ENCODE data around the gene CACNA2D1.
A peak's percentile ranks its signal among the peaks of the same experiment; 100 is the strongest.

CACNA2D1 gene

DNA sequence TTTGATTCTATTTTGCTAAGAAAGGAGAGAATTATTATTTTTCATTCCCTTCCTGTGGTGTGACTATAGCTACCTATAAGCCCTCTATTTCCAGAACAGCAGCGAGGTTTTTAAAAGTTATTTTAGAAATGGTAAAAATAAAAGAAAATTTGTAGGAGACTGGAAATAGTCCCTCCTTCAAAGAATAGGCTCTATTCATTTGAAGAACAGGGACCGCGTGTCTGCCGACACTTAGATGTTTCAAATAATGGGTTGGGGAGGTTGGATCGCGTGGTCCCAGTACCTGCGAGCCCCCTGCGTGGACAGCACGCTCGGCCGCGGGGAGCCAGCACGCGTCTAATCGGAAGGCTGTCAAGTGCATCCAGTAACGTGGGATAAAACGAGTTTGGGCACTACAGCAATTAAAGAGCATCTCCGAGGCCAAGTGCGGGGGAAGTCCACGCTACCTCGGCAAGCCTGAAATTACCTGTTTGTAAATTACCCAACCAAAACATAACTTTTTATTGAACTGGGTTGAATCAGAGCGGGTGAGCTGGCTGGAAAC, 1.0 kb downstream of the CACNA2D1 start:
- H3K23ac ChIP-seq (ENCODE audit: low read length in 2 of 2) = peak overlapping the region in 1 of 2 experiments; percentile 89
- H4K8ac ChIP-seq (ENCODE audit: low read length) = peak overlapping the region; percentile 69
- H3K4ac ChIP-seq (ENCODE audit: low read depth in 1 of 2, low read length in 2 of 2) = peak overlapping the region in 1 of 2 experiments; percentile 8
- peak overlapping the region; percentile 63 for H2AFZ ChIP-seq (ENCODE audit: low read depth, low read length)
- no peak overlapping the region for H2AK5ac ChIP-seq (ENCODE audit: low read length, severe bottlenecking)
- peak overlapping the region; percentile 98 for H3K4me2 ChIP-seq (ENCODE audit: low read length, poor library complexity, severe bottlenecking)
- H2BK120ac ChIP-seq (ENCODE audit: low read depth, low read length) = no peak overlapping the region
- H3K18ac ChIP-seq (ENCODE audit: low read depth in 1 of 2, low read length in 2 of 2) = peak overlapping the region; percentile 99 to 100
- H3K14ac ChIP-seq (ENCODE audit: low read length in 2 of 2) = peak overlapping the region in 1 of 2 experiments; percentile 26
- H2BK5ac ChIP-seq (ENCODE audit: low read depth, low read length, poor library complexity, severe bottlenecking) = no peak overlapping the region
- no peaks in the 10 kb centered on the region for H3K36me3 ChIP-seq (ENCODE audit: control insufficient read depth in 1 of 2, insufficient read depth in 2 of 2, low read depth in 1 of 2, low read length in 2 of 2)
- peak; percentile 49 for DNase-seq
- under 1% methylated on average over 21 of the region's 22 CpGs for WGBS
- H2BK15ac ChIP-seq (ENCODE audit: low read depth, poor library complexity, severe bottlenecking) = no peak overlapping the region
- no peaks in the 10 kb centered on the region for H3K9me3 ChIP-seq (ENCODE audit: control insufficient read depth, low read length)
- peak overlapping the region; percentile 92 for H3K9ac ChIP-seq (ENCODE audit: low read length)
- H3K79me1 ChIP-seq (replicated peaks; ENCODE audit: low read length, poor library complexity, severe bottlenecking) = peaks cover 10% of the 10 kb centered on the region
- H3K4me3 ChIP-seq (ENCODE audit: insufficient read depth in 1 of 2, low read depth in 1 of 2, low read length in 2 of 2) = peak overlapping the region; percentile 90 to 93
- H3K4me1 ChIP-seq (ENCODE audit: control insufficient read depth, insufficient read depth, low read depth, low read length) = peaks cover 8% of the 10 kb centered on the region
- H3K27ac ChIP-seq (ENCODE audit: low read length, poor library complexity, severe bottlenecking) = no peak overlapping the region
- peak overlapping the region in 1 of 2 experiments; percentile 51 for H2BK12ac ChIP-seq (ENCODE audit: low read length in 2 of 2)
- H3K27me3 ChIP-seq (ENCODE audit: control insufficient read depth in 1 of 2, insufficient read depth in 1 of 2, low read length in 2 of 2) = no peaks in the 10 kb centered on the region
- H4K91ac ChIP-seq (ENCODE audit: low read length) = peak overlapping the region; percentile 50

DNA sequence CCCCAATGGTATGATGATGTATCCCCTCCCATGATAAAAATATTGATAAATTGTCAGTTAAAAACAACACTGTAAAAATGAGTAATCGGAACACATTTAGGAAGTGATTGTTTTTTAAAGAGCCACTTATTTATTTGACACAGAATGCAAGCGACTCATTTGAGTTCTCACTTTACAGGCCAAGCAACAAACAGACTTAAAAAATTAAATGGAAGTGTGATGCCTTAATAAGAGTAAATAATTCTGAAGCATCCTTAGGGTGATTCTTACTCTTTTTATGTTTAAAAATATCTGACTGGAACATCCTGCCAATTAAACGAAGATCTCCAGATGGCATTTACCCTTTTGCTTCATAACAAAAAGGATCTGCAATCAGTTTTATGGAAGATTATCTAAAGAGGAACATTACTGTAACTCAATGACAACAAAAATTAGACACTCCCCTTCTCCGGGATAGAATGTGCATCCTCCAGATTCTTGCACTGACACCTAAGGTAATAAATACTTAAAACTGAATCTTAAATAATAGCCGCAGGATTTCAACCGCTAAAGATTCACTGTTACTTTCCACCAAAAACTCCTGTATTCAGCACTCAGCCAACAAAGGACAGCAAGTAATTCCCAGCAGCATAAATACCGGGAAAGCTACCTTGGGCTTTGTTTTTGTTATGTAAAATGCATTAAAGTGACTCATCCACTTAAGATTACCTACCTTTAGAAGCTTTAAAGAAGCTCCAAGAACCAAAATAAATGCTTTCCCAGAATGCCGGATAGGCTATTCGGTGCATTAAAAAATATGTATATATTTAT, 1.7 kb downstream of the CACNA2D1 start:
- Histone ChIP-seq H3K4me2 (ENCODE audit: low read length, poor library complexity, severe bottlenecking) (peak overlapping the region; percentile 53), H3K9ac (ENCODE audit: low read length) (peak overlapping the region; percentile 92), H3K27me3 (ENCODE audit: control insufficient read depth in 1 of 2, insufficient read depth in 1 of 2, low read length in 2 of 2) (no peaks in the 10 kb centered on the region), H3K4me3 (ENCODE audit: insufficient read depth in 1 of 2, low read depth in 1 of 2, low read length in 2 of 2) (peak overlapping the region in 1 of 2 experiments; percentile 93), H2BK120ac (ENCODE audit: low read depth, low read length) (no peak overlapping the region), H3K27ac (ENCODE audit: low read length, poor library complexity, severe bottlenecking) (no peak overlapping the region), H2AK5ac (ENCODE audit: low read length, severe bottlenecking) (no peak overlapping the region), H2BK12ac (ENCODE audit: low read length in 2 of 2) (no peak overlapping the region), H3K79me1 (replicated peaks; ENCODE audit: low read length, poor library complexity, severe bottlenecking) (peaks cover 10% of the 10 kb centered on the region), H2BK15ac (ENCODE audit: low read depth, poor library complexity, severe bottlenecking) (no peak overlapping the region), H4K91ac (ENCODE audit: low read length) (no peak overlapping the region), H3K23ac (ENCODE audit: low read length in 2 of 2) (no peak overlapping the region), H3K4me1 (ENCODE audit: control insufficient read depth, insufficient read depth, low read depth, low read length) (peaks cover 8% of the 10 kb centered on the region), H4K8ac (ENCODE audit: low read length) (no peak overlapping the region), H3K14ac (ENCODE audit: low read length in 2 of 2) (no peak overlapping the region), H2AFZ (ENCODE audit: low read depth, low read length) (no peak overlapping the region), H3K36me3 (ENCODE audit: control insufficient read depth in 1 of 2, insufficient read depth in 2 of 2, low read depth in 1 of 2, low read length in 2 of 2) (no peaks in the 10 kb centered on the region), H3K4ac (ENCODE audit: low read depth in 1 of 2, low read length in 2 of 2) (no peak overlapping the region), H3K18ac (ENCODE audit: low read depth in 1 of 2, low read length in 2 of 2) (no peak overlapping the region), H2BK5ac (ENCODE audit: low read depth, low read length, poor library complexity, severe bottlenecking) (no peak overlapping the region), H3K9me3 (ENCODE audit: control insufficient read depth, low read length) (no peaks in the 10 kb centered on the region)
- DNase-seq = peak; percentile 41
- 15% methylated on average over 5 of the region's 9 CpGs for WGBS

DNA sequence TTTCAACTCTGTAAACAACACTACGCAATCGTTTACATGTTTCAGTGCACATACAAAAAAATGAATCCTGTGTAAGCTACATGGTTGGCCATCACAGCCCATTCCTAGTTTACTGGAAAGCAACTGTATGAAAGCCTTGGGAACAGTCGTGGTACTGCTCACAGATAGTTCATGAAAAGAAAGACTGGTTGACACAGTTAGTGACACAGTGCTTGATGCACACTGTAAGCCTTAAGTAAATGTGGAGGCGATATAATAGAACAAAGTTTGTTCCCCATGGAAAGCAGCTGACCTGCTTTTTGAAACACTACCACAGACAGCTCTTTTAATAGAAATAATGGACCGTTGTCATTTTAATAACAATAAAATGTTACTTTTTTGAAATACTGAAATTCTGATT, 5.1 kb downstream of the CACNA2D1 start:
- Histone ChIP-seq H2BK15ac (ENCODE audit: low read depth, poor library complexity, severe bottlenecking) (no peak overlapping the region), H3K27ac (ENCODE audit: low read length, poor library complexity, severe bottlenecking) (no peak overlapping the region), H3K9me3 (ENCODE audit: control insufficient read depth, low read length) (no peaks in the 10 kb centered on the region), H3K9ac (ENCODE audit: low read length) (no peak overlapping the region), H3K14ac (ENCODE audit: low read length in 2 of 2) (no peak overlapping the region), H3K4ac (ENCODE audit: low read depth in 1 of 2, low read length in 2 of 2) (no peak overlapping the region), H3K4me3 (ENCODE audit: insufficient read depth in 1 of 2, low read depth in 1 of 2, low read length in 2 of 2) (no peak overlapping the region), H4K8ac (ENCODE audit: low read length) (no peak overlapping the region), H3K23ac (ENCODE audit: low read length in 2 of 2) (no peak overlapping the region), H4K91ac (ENCODE audit: low read length) (no peak overlapping the region), H2BK5ac (ENCODE audit: low read depth, low read length, poor library complexity, severe bottlenecking) (no peak overlapping the region), H2AFZ (ENCODE audit: low read depth, low read length) (no peak overlapping the region), H3K36me3 (ENCODE audit: control insufficient read depth in 1 of 2, insufficient read depth in 2 of 2, low read depth in 1 of 2, low read length in 2 of 2) (no peaks in the 10 kb centered on the region), H2BK12ac (ENCODE audit: low read length in 2 of 2) (no peak overlapping the region), H3K27me3 (ENCODE audit: control insufficient read depth in 1 of 2, insufficient read depth in 1 of 2, low read length in 2 of 2) (no peaks in the 10 kb centered on the region), H3K79me1 (replicated peaks; ENCODE audit: low read length, poor library complexity, severe bottlenecking) (peaks cover 12% of the 10 kb centered on the region), H3K4me1 (ENCODE audit: control insufficient read depth, insufficient read depth, low read depth, low read length) (peaks cover 2% of the 10 kb centered on the region), H2AK5ac (ENCODE audit: low read length, severe bottlenecking) (no peak overlapping the region), H3K18ac (ENCODE audit: low read depth in 1 of 2, low read length in 2 of 2) (no peak overlapping the region), H3K4me2 (ENCODE audit: low read length, poor library complexity, severe bottlenecking) (no peak overlapping the region), H2BK120ac (ENCODE audit: low read depth, low read length) (no peak overlapping the region)
- DNase-seq = no peak
- 72% methylated on average over 3 of the region's 5 CpGs for WGBS

DNA sequence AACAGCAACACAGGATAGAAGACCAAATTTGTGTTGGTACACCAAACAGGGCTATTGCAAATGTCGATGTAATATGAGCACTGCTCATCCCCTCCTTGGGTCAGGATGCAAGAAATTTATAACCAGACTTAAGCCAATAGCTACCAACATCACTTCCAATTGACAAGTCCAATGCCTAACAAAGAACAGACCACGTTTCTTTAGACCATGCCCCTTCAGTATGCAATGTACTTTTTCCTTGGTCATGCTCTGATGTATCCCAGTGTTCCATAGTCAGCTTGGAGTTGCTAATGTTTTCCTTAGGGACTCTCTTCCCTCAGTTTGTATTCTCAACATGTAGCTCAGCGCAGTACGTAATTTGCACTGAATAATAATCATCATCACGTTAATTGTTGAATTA, 7.8 kb downstream of the CACNA2D1 start:
- Histone ChIP-seq H2BK12ac (ENCODE audit: low read length in 2 of 2) (no peak overlapping the region), H2AK5ac (ENCODE audit: low read length, severe bottlenecking) (no peak overlapping the region), H2BK15ac (ENCODE audit: low read depth, poor library complexity, severe bottlenecking) (no peak overlapping the region), H3K9ac (ENCODE audit: low read length) (no peak overlapping the region), H4K8ac (ENCODE audit: low read length) (no peak overlapping the region), H3K4me3 (ENCODE audit: insufficient read depth in 1 of 2, low read depth in 1 of 2, low read length in 2 of 2) (no peak overlapping the region), H3K27me3 (ENCODE audit: control insufficient read depth in 1 of 2, insufficient read depth in 1 of 2, low read length in 2 of 2) (no peaks in the 10 kb centered on the region), H3K9me3 (ENCODE audit: control insufficient read depth, low read length) (no peaks in the 10 kb centered on the region), H2BK5ac (ENCODE audit: low read depth, low read length, poor library complexity, severe bottlenecking) (no peak overlapping the region), H4K91ac (ENCODE audit: low read length) (no peak overlapping the region), H3K27ac (ENCODE audit: low read length, poor library complexity, severe bottlenecking) (no peak overlapping the region), H3K14ac (ENCODE audit: low read length in 2 of 2) (no peak overlapping the region), H2AFZ (ENCODE audit: low read depth, low read length) (no peak overlapping the region), H3K79me1 (replicated peaks; ENCODE audit: low read length, poor library complexity, severe bottlenecking) (peaks cover 13% of the 10 kb centered on the region), H3K23ac (ENCODE audit: low read length in 2 of 2) (no peak overlapping the region), H2BK120ac (ENCODE audit: low read depth, low read length) (no peak overlapping the region), H3K4me2 (ENCODE audit: low read length, poor library complexity, severe bottlenecking) (no peak overlapping the region), H3K36me3 (ENCODE audit: control insufficient read depth in 1 of 2, insufficient read depth in 2 of 2, low read depth in 1 of 2, low read length in 2 of 2) (no peaks in the 10 kb centered on the region), H3K4ac (ENCODE audit: low read depth in 1 of 2, low read length in 2 of 2) (no peak overlapping the region), H3K4me1 (ENCODE audit: control insufficient read depth, insufficient read depth, low read depth, low read length) (no peaks in the 10 kb centered on the region), H3K18ac (ENCODE audit: low read depth in 1 of 2, low read length in 2 of 2) (no peak overlapping the region)
- DNase-seq = no peak
- WGBS = 79% methylated on average over 2 of the region's 5 CpGs
